DOHH2 (cell line): ENCODE results near the gene SAMSN1.

Source experiments
- EZH2phosphoT487 ChIP-seq: fragments of 200-600 bp; sonication (generic); IDR thresholded peaks from 2 replicates; pipeline ENCODE4 v1.6.1; 2017; ENCODE audit warnings: borderline replicate concordance, mild to moderate bottlenecking, antibody characterized with exemption, low read length, moderate library complexity, mixed read lengths
- TF ChIP-seq, protein P1 (sequence below): fragments of 200-600 bp; sonication (generic); IDR thresholded peaks from one replicate; pipeline ENCODE4 v1.5.1; 2014; ENCODE audit warnings: antibody characterized with exemption, mild to moderate bottlenecking, low read depth, low read length; ENCODE audit not compliant: poor library complexity, severe bottlenecking

DNA sequence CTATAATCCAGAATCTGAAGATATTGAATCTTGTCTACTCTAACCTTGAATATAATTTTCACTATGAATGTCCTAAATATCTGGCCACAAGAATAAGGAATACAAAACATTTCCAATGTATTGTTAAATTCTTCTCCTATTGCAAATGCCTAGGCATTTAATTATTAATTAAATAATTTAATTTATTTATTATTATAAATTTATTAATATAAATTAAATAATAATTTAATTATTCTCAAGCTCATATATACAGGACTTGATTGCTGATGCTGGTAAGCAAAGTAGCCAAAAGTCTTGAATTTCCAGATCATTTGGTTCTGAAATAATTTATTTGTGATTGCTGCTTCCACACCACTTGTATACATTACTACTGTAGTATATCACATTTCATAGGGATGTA, 71.1 kb downstream of the SAMSN1 start:
- TF ChIP-seq, protein P1, sequence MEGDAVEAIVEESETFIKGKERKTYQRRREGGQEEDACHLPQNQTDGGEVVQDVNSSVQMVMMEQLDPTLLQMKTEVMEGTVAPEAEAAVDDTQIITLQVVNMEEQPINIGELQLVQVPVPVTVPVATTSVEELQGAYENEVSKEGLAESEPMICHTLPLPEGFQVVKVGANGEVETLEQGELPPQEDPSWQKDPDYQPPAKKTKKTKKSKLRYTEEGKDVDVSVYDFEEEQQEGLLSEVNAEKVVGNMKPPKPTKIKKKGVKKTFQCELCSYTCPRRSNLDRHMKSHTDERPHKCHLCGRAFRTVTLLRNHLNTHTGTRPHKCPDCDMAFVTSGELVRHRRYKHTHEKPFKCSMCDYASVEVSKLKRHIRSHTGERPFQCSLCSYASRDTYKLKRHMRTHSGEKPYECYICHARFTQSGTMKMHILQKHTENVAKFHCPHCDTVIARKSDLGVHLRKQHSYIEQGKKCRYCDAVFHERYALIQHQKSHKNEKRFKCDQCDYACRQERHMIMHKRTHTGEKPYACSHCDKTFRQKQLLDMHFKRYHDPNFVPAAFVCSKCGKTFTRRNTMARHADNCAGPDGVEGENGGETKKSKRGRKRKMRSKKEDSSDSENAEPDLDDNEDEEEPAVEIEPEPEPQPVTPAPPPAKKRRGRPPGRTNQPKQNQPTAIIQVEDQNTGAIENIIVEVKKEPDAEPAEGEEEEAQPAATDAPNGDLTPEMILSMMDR = no peak
- no peak for TF ChIP-seq EZH2phosphoT487
